ENCODE measurements around the gene ARVCF. TPM values are rescaled to one million over a fixed set of nuclear protein-coding genes. Genes with fewer than 3 reads are reported as not detected.
A peak's percentile ranks its signal among the peaks of the same experiment; 100 is the strongest.

ARVCF gene
- total RNA-seq, 1 donor from 2014 or later = 19.2 TPM

- Histone ChIP-seq H3K4me3 (ENCODE audit: low read depth, low read length) (no peak overlapping the region), H3K36me3 (ENCODE audit: control insufficient read depth, insufficient read depth, low read length) (peaks cover 6% of the 10 kb centered on the region), H3K27me3 (ENCODE audit: control insufficient read depth, insufficient read depth, low read length) (no peaks in the 10 kb centered on the region)
- no peak for TF ChIP-seq CTCF (IDR thresholded peaks at IDR 0.05; ENCODE audit: insufficient read depth, low read length, severe bottlenecking)
- FAIRE-seq (no peak), DNase-seq (ENCODE audit: low read depth) (no peak)
Measured at GRCh38 chr22:19948057-19948760, 68.4 kb downstream of the ARVCF start.

GRCh38 chr22:19943082-19944026 is 73.3 kb downstream of the ARVCF start:
- TF ChIP-seq CTCF (IDR thresholded peaks at IDR 0.05; ENCODE audit: insufficient read depth, low read length, severe bottlenecking) = no peak
- peak overlapping the region; percentile 65 for H3K4me3 ChIP-seq (ENCODE audit: low read depth, low read length)
- peaks cover 2% of the 10 kb centered on the region for H3K36me3 ChIP-seq (ENCODE audit: control insufficient read depth, insufficient read depth, low read length)
- DNase-seq (ENCODE audit: low read depth) = peak; percentile 79
- no peaks in the 10 kb centered on the region for H3K27me3 ChIP-seq (ENCODE audit: control insufficient read depth, insufficient read depth, low read length)
- no peak for FAIRE-seq

GRCh38 chr22:19942157-19943081 is 74.2 kb downstream of the ARVCF start:
- no peak for FAIRE-seq
- Histone ChIP-seq H3K36me3 (ENCODE audit: control insufficient read depth, insufficient read depth, low read length) (peaks cover 2% of the 10 kb centered on the region), H3K27me3 (ENCODE audit: control insufficient read depth, insufficient read depth, low read length) (no peaks in the 10 kb centered on the region), H3K4me3 (ENCODE audit: low read depth, low read length) (peak overlapping the region; percentile 65)
- DNase-seq (ENCODE audit: low read depth) = no peak
- no peak for TF ChIP-seq CTCF (IDR thresholded peaks at IDR 0.05; ENCODE audit: insufficient read depth, low read length, severe bottlenecking)

GRCh38 chr22:19941365-19942082 is 75.1 kb downstream of the ARVCF start, which contains the start of the genes COMT and TXNRD2:
TSS of gene COMT (plus strand) at chr22:19941772. CDS start at chr22:19962527, 20,755 bp downstream.
TSS of gene TXNRD2 (minus strand) at chr22:19941818. CDS start at chr22:19941803, 15 bp downstream.
- no peak for FAIRE-seq
- H3K36me3 ChIP-seq (ENCODE audit: control insufficient read depth, insufficient read depth, low read length) = peaks cover 1% of the 10 kb centered on the region
- TF ChIP-seq CTCF (IDR thresholded peaks at IDR 0.05; ENCODE audit: insufficient read depth, low read length, severe bottlenecking) = peak; percentile 10
- H3K27me3 ChIP-seq (ENCODE audit: control insufficient read depth, insufficient read depth, low read length) = no peaks in the 10 kb centered on the region
- DNase-seq (ENCODE audit: low read depth) = no peak
- H3K4me3 ChIP-seq (ENCODE audit: low read depth, low read length) = peak within 1 kb of the TSS; percentile 65
